ENCODE results near the gene CFAP69. TPM values are rescaled to one million over a fixed set of nuclear protein-coding genes. Genes with fewer than 3 reads are reported as not detected.

CFAP69 gene
- total and polyA plus RNA-seq, 2 of the 8 experiments (the other 6 are each of a cell fraction or from before 2014, with no cell fraction given) = 1.00 to 3.8 TPM

GRCh38 chr7:90222811-90223725 is 21.9 kb upstream of the CFAP69 start (continued):
- no peak for TF ChIP-seq JUND (IDR thresholded peaks at IDR 0.05; ENCODE audit: low read length)
- no peak for TF ChIP-seq TCF12 (IDR thresholded peaks at IDR 0.05; ENCODE audit: low read depth, low read length)
- no peak for TF ChIP-seq CBX5 (IDR thresholded peaks at IDR 0.05; ENCODE audit: low read depth, low read length)
- TF ChIP-seq TAF7 (optimal IDR thresholded peaks at IDR 0.05; ENCODE audit: borderline replicate concordance, low read depth, low read length) = no peak
- no peak for TF ChIP-seq BACH1 (IDR thresholded peaks at IDR 0.05; ENCODE audit: low read length)
- no peak for TF ChIP-seq RNF2 (IDR thresholded peaks at IDR 0.05; ENCODE audit: borderline replicate concordance, low read depth, low read length, missing control alignments, poor library complexity, severe bottlenecking)
- TF ChIP-seq POLR2A (IDR thresholded peaks at IDR 0.05; ENCODE audit: control extremely low read depth in 1 of 2, low read depth in 2 of 2, low read length in 2 of 2) = no peak
- no peak for TF ChIP-seq TEAD4 (IDR thresholded peaks at IDR 0.05; ENCODE audit: low read depth, low read length)
